ENCODE results near the gene GSS. TPM values are rescaled to one million over a fixed set of nuclear protein-coding genes. Genes with fewer than 3 reads are reported as not detected.

The GSS gene
- total RNA-seq, 1 donor from 2014 or later, result 64.8 TPM

DNA sequence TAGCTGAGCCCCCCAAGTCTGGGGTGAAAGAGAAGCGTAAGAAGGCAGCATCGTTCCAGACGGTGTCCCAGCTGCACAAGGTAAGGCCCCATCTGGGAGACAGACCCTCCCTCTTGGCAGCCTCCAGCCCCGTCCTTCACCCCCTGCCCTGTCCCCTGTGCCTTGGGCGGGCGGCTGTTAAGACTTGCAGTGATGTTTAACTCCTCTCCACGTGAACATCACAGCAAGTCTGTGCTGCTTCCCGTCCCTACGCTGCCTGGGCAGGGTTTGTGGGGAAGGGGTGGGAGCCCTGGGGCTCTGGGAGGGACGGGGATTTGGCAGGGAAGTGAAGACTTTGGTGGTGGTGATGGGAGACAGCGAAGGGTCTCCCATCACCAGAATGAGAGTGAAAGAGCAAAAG lies 34.6 kb upstream of the GSS start:
- no peaks in the 10 kb centered on the region for H3K36me3 ChIP-seq (ENCODE audit: control insufficient read depth, insufficient read depth, low read length)
- DNase-seq (ENCODE audit: low read depth), result no peak
- no peak overlapping the region for H3K4me3 ChIP-seq (ENCODE audit: low read depth, low read length)
- peaks cover 17% of the 10 kb centered on the region for H3K27me3 ChIP-seq (ENCODE audit: control insufficient read depth, insufficient read depth, low read length)
- TF ChIP-seq, protein P1, sequence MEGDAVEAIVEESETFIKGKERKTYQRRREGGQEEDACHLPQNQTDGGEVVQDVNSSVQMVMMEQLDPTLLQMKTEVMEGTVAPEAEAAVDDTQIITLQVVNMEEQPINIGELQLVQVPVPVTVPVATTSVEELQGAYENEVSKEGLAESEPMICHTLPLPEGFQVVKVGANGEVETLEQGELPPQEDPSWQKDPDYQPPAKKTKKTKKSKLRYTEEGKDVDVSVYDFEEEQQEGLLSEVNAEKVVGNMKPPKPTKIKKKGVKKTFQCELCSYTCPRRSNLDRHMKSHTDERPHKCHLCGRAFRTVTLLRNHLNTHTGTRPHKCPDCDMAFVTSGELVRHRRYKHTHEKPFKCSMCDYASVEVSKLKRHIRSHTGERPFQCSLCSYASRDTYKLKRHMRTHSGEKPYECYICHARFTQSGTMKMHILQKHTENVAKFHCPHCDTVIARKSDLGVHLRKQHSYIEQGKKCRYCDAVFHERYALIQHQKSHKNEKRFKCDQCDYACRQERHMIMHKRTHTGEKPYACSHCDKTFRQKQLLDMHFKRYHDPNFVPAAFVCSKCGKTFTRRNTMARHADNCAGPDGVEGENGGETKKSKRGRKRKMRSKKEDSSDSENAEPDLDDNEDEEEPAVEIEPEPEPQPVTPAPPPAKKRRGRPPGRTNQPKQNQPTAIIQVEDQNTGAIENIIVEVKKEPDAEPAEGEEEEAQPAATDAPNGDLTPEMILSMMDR (IDR thresholded peaks at IDR 0.05; ENCODE audit: insufficient read depth, low read length, poor library complexity, severe bottlenecking), result no peak

DNA sequence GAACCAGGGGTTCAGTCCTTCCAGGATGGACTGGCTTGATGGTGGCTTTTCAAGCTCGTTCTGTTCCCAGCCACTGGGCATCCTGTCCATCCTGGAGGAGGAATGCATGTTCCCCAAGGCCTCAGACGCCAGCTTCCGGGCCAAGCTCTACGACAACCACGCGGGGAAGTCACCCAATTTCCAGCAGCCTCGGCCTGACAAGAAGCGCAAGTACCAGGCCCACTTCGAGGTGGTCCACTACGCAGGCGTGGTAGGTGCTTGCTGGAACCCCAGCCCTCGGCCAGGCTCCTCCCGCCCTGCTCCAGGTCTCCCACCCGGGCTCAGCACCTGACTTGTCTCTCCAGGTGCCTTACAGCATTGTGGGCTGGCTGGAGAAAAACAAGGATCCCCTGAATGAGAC lies 34.1 kb upstream of the GSS start:
- Histone ChIP-seq H3K36me3 (ENCODE audit: control insufficient read depth, insufficient read depth, low read length) (no peaks in the 10 kb centered on the region), H3K27me3 (ENCODE audit: control insufficient read depth, insufficient read depth, low read length) (peaks cover 23% of the 10 kb centered on the region), H3K4me3 (ENCODE audit: low read depth, low read length) (no peak overlapping the region)
- no peak for DNase-seq (ENCODE audit: low read depth)
- TF ChIP-seq, protein P1 (IDR thresholded peaks at IDR 0.05; ENCODE audit: insufficient read depth, low read length, poor library complexity, severe bottlenecking), result no peak

DNA sequence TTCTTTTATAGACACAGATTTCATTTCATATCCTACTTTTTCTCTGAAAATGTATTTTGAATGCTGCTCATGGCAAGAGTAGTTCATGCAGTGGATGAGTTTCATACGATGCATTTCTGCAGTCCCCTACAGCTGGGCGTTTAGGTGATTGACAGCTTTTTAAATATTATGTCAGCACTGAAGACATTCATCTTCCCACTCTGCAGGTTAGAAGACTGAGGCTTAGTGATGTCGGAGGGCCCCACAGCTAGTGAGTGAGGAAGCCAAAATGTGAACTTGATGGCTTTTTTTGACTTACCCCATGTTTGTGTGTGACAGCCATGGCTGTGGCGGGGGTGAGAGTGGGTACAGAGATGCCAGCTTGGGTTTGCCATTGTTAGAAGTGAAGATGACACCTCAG lies 33.5 kb upstream of the GSS start:
- H3K4me3 ChIP-seq (ENCODE audit: low read depth, low read length), result no peak overlapping the region
- H3K27me3 ChIP-seq (ENCODE audit: control insufficient read depth, insufficient read depth, low read length), result peaks cover 26% of the 10 kb centered on the region
- TF ChIP-seq, protein P1 (IDR thresholded peaks at IDR 0.05; ENCODE audit: insufficient read depth, low read length, poor library complexity, severe bottlenecking), result no peak
- no peak for DNase-seq (ENCODE audit: low read depth)
- no peaks in the 10 kb centered on the region for H3K36me3 ChIP-seq (ENCODE audit: control insufficient read depth, insufficient read depth, low read length)

DNA sequence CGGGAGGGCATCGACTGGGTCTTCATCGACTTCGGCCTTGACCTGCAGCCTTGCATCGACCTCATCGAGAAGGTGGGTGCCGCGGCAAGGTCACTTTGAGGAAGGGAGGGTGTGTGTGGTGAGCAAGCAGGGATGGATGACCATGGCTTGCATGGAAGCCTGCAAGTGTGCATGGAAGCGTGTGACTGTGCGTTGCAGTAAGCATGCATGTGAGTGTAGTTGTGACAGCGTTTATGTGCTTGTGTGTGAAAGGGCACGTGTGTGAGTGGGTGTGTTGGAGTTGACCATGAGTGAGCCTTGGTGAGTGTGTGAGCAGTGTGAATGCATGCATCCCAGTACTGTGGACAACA lies 32.6 kb upstream of the GSS start:
- Histone ChIP-seq H3K4me3 (ENCODE audit: low read depth, low read length) (no peak overlapping the region), H3K27me3 (ENCODE audit: control insufficient read depth, insufficient read depth, low read length) (peaks cover 34% of the 10 kb centered on the region), H3K36me3 (ENCODE audit: control insufficient read depth, insufficient read depth, low read length) (no peaks in the 10 kb centered on the region)
- no peak for DNase-seq (ENCODE audit: low read depth)
- TF ChIP-seq, protein P1 (IDR thresholded peaks at IDR 0.05; ENCODE audit: insufficient read depth, low read length, poor library complexity, severe bottlenecking), result no peak

DNA sequence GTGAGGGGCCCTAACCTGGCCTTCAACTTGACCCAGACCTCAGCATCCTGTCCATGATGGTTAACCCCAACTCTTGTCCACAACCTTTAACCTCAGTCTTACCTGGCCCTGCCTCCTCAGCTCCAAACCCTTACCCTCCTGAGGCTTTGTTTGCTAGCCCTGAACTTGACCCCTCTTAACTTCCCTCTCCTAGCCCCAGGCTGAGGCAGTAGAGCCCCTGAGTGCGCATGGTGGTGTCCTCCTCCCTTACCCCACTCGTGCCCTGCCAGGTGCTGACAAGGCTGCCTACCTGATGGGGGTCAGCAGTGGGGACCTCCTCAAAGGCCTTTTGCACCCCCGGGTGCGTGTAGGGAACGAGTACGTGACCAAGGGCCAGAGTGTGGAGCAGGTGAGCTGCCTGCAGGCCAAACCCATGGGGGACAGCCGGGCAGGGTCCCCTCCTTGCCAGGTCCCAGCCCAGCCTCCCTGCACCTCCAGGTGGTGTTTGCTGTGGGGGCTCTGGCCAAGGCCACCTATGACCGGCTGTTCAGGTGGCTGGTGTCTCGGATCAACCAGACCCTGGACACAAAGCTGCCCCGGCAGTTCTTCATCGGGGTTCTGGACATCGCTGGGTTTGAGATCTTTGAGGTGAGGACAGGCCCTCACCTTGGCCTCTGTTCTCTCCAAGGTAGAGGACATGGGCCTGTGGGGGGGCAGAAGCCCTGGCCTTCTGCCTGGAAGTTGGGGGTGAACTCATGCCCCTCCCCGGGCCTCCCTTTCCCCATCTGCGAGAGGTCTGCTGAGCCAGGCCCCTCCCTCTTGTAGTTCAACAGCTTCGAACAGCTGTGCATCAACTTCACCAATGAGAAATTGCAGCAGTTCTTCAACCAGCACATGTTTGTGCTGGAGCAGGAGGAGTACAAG lies 31.9 kb upstream of the GSS start:
- Histone ChIP-seq H3K4me3 (ENCODE audit: low read depth, low read length) (no peak overlapping the region), H3K27me3 (ENCODE audit: control insufficient read depth, insufficient read depth, low read length) (peaks cover 34% of the 10 kb centered on the region), H3K36me3 (ENCODE audit: control insufficient read depth, insufficient read depth, low read length) (no peaks in the 10 kb centered on the region)
- DNase-seq (ENCODE audit: low read depth), result no peak
- TF ChIP-seq, protein P1 (IDR thresholded peaks at IDR 0.05; ENCODE audit: insufficient read depth, low read length, poor library complexity, severe bottlenecking), result no peak
